Stimulated activated CD4-positive, alpha-beta T cell treated with anti-CD3 and anti-CD28 coated beads, Interleukin-4, amount 100 ng/mL, for 4 hours (primary cell): ENCODE data around the gene PITHD1.
"Not testable (repeated sequence)": the region's sequence is repeated elsewhere in the genome, so short reads cannot be mapped to it uniquely, and the experiment has no call there.

Experiments used
- DNase-seq, 2 experiments: peaks; one replicate each; pipeline ENCODE4 v3.0.0-alpha.2; 2020

The PITHD1 gene

DNA sequence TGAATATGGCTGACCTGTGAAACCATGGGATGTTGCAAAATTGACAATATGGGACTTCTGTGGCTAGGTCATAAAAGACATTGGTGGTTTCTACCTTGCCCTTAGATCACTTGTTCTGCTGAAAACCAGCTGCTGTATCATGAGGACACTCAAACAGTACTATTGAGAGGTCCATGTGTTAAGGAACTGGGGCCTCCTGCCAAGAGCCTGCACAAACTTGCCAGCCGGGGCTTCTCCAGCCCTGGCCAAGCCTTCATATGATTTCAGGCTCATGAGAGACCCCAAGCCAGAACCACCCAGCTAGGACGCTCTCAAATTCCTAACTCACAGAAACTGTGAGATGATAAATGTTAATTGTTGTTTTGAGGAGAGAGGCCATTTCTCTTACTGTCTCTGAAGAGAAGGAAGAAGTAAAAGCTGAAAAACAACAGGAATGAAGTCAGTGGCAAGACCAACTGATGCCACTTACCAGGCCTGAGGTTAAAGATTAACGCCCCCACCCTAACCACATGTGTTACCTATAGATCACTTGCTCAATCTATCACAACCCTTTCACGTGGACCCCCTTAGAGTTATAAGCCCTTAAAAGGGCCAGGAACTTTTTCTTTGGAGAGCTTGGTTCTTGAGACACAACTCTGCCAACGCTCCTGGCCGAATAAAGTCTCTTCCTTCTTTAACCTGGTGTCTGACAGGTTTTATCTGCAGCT is 3.9 kb upstream of the PITHD1 start:
- no peak for DNase-seq

DNA sequence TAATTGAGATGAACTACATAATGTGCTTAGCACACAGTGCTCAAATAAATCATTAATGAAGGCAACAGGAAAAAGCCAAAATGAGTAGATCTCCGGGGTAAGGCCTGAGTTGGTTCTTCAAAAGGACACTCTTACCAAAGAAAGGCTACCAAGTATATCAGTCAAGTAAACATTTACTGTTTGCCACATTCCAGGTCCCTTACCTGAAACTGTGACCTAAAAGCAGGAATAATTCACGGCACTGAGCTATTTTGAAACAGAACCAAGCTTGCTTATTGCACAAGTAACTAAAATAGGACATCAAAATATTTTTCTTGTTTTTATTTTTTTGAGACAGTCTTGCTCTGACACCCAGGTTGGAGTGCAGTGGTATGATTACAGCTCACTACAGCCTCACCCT is 2.0 kb upstream of the PITHD1 start:
- no peak for DNase-seq

DNA sequence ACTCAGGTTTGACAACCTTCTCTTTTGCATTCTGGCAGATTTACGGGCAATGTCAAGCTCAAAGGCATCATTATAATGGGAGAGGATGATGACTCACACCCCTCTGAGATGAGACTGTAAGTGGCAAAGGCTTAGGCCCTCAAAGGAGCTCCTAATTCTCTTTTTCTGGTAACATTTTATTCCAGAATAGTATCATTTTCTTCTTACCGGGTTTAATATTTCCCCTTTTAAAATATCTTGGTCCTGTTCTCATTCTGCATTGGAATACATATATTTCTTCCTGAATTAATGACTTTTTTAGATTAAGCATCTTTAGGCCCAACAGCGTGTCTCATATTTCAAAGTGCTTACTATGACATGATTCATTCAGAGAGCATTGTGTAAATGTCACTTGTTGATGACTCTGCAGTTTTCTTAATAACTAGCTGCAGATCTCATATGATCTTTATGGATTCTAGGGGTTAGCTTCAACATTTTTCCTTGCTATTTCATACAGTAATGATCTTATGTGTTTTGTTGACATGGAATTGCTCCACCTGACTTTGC is 1.7 kb downstream of the PITHD1 start:
- no peak for DNase-seq

DNA sequence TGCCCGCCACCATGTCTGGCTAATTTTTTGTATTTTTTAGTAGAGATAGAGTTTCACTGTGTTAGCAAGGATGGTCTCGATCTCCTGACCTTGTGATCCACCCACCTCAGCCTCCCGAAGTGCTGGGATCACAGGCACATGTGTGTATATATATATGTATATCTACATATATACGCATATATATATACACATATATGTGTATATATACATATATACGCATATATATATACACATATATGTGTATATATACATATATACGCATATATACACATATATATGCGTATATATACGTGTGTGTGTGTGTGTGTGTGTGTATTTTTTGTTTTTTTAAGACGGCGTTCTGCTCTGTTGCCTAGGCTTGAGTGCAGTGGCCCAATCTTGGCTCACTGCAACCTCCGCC is 4.9 kb downstream of the PITHD1 start:
- not testable (repeated sequence) for DNase-seq

GRCh38 chr1:23784846-23785245 is 6.6 kb downstream of the PITHD1 start:
- no peak for DNase-seq

- no peak for DNase-seq
Observed at GRCh38 chr1:23787701-23788100, 9.5 kb downstream of the PITHD1 start.

DNA sequence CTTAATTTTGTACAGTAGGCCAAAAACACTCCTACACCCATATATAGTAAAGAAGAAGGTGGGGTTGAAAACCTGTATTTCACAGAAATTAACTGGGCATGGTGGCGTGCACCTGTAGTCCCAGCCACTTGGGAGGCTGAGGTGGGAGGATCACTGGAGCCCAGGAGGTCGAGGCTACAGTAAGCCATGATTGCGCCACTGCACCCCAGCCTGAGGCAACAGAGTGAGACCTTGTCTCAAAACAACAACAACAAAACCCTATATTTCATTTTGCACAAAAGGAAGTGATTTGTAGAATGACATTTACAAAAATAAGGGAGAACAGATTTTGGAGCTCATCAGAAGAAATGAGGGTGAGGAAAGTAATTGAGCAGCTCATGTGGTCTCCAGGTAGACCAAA is 10.5 kb downstream of the PITHD1 start:
- no peak for DNase-seq

- DNase-seq = peak; percentile 83 to 85
Observed at GRCh38 chr1:23790696-23791515, 12.7 kb downstream of the PITHD1 start, which contains the start of gene LYPLA2. Gene LYPLA2 (plus strand): TSS chr1:23791145. CDS start chr1:23792683, 1,538 bp downstream.

DNA sequence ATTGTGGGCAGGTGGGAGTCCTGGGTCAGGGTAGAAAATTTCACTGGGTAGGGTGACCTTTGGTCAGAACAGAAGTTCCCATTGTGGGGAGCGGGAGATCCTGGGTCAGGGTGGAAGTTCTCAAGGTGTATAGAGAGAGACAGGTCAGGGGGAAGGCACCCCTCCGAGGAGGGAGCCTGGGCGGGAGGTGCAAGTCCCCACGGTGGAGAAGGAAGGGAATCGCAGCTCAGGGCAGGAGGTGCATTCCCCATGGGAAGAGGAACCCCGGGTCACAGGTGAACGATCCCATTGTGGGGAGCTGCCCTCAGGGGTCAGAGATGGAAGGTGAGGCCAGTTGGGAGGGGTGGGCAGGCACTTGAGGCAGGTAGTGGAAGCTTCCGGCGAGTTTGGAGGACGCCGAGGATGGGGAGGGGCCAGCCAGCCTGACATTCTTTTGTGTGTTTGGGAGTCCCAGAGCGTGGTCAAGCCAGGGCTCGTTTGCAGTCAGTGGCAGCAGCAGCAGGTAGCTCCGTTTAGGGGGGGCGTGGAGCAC is 13.4 kb downstream of the PITHD1 start:
- DNase-seq = no peak

DNA sequence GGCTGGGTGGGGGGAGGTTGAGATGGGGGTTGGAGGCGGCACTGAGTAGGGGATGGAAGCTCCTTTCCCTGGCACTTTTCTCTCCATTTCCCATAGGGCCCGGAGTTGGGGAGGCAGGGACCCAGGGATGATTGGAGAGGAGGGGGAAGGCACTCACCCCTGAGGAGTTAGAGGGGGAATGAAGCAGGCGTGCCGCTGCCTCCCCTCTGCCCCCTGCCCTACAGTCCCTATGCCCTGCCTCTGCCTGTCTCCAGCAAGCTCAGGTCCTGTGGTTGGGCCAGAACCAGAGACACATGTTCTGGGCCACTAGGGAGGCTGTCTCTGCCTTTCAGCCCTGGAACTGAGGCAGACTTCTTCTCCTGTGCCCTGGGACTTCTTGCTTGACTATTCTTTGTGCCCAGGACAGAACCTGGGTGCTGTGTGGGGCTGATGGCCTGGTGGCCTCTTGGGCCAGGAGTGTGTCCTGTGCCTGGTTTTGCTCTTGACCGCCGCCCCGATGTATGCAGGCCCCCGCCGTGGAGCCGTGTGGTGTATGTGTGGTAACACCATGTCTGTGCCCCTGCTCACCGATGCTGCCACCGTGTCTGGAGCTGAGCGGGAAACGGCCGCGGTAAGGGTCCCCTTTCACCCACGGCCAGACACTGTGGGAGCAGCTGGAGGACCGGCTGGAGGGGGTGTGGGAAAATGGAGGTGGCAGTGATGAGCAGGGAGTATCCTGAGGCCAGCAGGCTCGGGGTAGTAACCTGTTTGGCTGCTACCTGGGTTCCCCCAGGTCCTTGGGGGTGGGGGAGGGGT is 14.1 kb downstream of the PITHD1 start:
- no peak for DNase-seq

- DNase-seq = no peak
Observed at GRCh38 chr1:23793018-23793781, 15.0 kb downstream of the PITHD1 start.

GRCh38 chr1:23793861-23794731 is 15.9 kb downstream of the PITHD1 start:
- no peak for DNase-seq

- not testable (repeated sequence) for DNase-seq
Observed at GRCh38 chr1:23794732-23795182, 16.5 kb downstream of the PITHD1 start.

DNA sequence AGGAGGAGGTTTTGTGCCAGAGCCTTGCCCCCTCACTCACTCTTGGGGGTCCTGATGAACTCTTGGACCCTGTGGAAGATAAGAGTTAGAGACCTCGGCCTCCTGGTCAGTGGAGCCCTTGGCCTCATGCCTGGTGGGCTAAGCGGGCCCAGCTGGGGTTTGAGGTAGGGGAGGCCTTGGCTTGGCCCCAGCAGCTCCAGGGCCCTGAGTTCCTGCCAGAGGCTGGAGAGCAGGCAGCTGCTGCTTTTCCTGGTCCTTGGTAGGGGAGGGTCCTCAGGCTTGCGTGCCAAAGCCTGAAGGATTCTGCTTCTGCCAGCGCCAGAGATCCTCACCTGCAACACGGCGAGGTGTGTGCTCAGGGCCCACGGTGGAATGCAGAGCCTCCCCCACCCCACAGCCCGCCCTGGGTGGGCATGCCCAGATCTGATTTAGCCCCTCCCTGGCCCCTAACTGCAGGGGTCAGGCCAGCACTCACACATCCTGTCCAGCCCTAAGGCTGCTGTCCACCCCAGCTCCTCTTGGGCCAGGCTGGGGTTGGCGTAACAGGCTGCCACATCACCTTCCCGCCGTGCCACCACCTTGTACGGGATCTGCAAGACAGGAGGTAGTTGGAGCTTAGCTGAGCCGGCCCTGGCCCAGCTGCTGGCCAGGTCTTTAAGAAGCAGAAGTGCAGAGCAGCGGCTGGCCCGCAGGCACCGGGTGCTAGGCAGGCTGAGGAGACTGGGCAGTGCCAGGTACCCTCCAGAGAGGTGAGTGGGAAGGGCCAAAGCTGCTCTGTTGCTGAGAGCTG is 17.7 kb downstream of the PITHD1 start:
- DNase-seq = no peak

DNA sequence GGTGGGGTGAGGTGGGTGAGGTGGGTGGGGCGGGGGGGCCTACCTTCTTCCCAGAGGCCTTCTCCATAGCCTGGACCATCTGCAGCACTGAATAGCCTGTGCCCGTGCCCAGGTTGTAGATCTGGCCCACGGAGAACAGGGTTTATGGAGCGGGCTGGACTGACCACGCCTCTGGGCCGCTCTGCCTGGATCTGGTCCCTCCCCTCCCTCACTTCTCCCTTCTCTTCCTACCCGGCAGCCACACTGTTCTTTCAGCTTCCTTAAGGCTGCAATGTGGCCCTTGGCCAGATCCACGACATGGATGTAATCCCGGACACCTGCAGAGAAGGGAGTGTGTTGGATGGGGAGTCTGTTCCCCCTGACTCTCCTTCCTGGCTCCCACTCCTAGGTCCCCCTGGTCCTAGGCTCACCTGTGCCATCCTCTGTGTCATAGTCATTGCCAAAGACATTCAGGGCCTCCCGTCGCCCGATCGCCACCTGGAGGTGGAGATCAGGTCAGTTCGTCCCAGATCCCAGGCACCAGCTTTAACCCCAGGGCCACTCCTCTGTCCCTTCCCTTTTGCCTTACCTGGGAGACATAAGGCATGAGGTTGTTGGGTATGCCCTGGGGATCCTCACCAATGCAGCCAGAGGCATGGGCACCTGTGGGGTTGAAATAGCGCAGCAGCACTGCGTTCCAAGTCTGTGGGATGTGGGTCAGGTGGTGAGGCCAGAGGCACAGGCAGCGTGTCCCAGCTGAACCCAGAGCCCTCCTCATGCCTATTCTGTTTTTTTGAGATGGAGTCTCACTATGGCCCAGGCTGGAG is 18.5 kb downstream of the PITHD1 start:
- no peak for DNase-seq

DNA sequence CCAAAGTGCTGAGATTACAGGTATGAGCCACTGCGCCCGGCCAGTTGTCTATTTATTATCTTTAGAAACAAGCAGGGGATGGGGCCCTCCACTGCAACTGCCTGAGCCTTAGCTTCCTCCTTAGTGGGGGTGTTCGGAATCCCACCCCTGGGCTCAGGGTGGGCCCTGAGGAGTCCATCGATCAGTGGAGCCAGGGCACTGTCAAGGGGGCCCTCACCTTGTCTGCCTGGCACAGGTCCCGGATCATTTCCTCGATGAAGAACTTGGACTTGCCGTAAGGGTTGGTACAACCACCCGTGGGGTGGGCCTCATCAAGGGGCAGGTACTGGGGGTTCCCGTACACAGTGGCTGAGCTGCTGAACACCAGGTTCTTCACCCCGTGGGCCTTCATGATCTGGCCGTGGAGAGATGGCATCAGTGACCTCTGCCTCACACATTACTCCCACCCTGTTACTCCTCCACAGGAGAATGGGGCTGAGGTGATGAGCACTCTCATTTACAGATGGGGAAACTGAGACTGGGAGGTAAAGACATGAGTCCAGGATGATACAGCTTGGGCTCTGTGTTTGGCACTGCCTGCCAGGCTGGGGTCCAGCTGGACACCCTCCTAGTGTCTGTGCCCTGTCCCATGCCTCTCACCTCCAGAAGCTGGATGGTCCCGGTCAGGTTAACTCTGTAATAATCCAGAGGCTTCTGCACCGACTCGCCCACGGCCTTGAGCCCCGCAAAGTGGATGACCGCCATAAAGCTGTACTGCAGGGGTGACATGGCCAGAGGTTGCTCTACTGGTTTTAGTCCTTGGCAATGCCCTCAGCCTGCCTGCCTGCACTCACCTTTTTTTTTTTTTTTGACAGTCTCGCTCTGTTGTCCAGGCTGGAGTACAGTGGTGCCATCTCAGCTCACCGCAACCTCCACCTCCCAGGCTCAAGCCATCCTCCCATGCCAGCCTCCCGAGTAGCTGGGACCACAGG is 19.5 kb downstream of the PITHD1 start:
- no peak for DNase-seq

GRCh38 chr1:23798662-23799142 is 20.5 kb downstream of the PITHD1 start:
- no peak for DNase-seq

- DNase-seq = no peak
Observed at GRCh38 chr1:23799255-23799569, 21.0 kb downstream of the PITHD1 start.
